NCI-H748 (cell line): ENCODE results near the gene PDHX.
A peak's percentile ranks its signal among the peaks of the same experiment; 100 is the strongest.

Experiments used
- DNase-seq: peaks from one replicate; lab custom pipeline; 2025; ENCODE audit not compliant: unreplicated experiment; lab: John Stamatoyannopoulos, UW

Gene PDHX

DNA sequence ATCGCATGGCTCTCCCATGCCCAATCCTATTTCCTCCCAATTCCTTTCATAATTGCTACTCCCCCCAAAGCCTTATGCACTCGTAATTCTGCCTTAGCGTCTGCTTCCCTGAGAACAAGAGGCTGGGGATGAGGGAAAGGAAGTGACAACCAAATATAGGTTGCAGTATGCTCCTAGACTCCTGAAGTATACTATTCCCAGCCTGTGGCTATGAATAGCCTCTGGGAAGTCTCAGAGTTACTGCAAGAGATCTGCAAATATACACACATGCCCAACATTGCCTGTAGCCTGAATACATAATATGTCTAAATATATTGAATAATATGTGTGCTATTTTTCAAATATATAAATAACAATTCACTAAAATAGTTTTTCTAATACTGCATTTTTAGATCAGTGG lies 126.5 kb downstream of the PDHX start:
- DNase-seq: no peak

DNA sequence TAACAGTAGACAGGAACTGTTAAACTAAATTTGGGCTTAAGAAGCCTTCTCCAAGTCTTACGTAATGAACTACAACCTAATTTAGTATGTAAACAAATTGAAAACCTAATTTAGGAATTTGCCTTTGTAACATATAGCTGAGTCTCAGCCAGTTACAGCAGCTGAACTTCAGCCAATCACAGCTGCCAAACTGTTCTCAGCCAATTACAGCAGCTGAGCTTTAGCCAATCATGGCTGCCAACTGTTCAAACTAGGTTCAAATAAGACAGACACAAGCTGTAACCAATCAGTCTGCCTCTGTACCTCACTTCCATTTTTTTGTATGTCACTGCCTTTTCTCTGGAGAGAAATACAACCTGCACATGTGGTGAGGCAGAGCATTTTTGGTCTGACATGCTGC lies 127.5 kb downstream of the PDHX start:
- DNase-seq: no peak

DNA sequence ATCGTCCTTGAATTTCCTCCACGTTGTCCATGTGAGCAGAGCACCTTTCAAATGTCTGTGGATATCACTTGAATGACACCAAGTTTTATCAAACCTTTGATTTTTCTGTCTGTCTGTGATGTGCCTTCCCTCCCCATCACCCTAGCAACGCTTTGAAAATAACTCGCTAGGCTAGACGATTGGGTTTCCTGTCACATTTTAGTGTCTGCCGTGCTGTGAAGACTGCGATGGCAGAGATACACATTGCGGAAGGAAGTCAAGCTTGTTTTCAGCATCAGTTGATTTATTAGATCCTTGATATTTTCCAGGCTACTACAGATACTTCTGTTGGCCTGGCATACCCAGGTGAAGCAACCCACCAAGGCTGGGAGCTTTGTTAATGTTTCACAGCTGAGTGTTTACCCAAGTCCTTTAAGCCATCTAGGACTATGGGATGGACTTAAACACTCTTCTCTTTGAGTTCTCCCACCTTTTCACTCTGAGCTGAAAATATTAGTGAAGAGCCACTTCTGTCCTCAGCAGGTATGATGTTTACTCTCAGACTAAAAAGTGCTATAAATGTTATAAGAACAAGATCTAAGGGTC lies 128.9 kb downstream of the PDHX start:
- peak; percentile 74 for DNase-seq
